Activated CD8-positive, alpha-beta memory T cell treated with anti-CD3 and anti-CD28 coated beads for 48 hours (primary cell): ENCODE data around the gene IFRD1.
"Not testable (repeated sequence)": the region's sequence is repeated elsewhere in the genome, so short reads cannot be mapped to it uniquely, and the experiment has no call there.

Experiments used
- DNase-seq, 3 experiments: peaks; one replicate each; pipeline ENCODE4 v3.0.0-alpha.2; 2020; ENCODE audit warnings: low read depth in 2 of 3, low spot score in 2 of 3

The IFRD1 gene

DNA sequence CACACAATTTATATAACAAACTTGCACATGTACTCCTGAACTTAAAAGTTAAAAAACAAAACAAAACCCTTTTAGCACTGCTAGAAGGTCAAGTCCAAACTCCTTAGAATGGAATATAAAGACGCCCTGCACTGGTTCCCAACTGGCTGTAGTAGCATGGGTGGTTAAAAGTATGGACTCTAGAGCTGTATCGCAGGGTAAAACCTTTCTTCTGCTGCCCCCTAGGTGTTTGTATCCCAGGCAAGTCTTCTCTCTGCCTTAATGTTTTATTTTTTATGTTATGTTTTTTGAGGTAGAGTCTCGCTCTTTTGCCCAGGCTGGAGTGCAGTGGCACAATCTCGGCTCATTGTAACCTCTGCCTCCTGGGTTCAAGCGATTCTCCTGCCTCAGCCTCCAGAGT, 65.7 kb downstream of the IFRD1 start:
- no peak for DNase-seq

GRCh38 chr7:112516418-112516817, 66.2 kb downstream of the IFRD1 start:
- not testable (repeated sequence) for DNase-seq

- no peak for DNase-seq
Measured at GRCh38 chr7:112517487-112517886, 67.2 kb downstream of the IFRD1 start.

GRCh38 chr7:112520787-112521186, 70.5 kb downstream of the IFRD1 start:
- DNase-seq: no peak

- DNase-seq: no peak
Measured at GRCh38 chr7:112521942-112522341, 71.7 kb downstream of the IFRD1 start.

- no peak for DNase-seq
Measured at GRCh38 chr7:112523871-112524270, 73.6 kb downstream of the IFRD1 start.
